Left lung (tissue), 10 donors: ENCODE results near the gene PIF1. TPM values are rescaled to one million over a fixed set of nuclear protein-coding genes. Genes with fewer than 3 reads are reported as not detected.

Source experiments
- ATAC-seq: fragments of 200-7000 bp; cut with Tn5 transposase; one replicate; pipeline ENCODE4 v1.9.1; 2020; ENCODE audit warnings: moderate library complexity
- DNase-seq, 4 donors: peaks; one replicate each; pipeline ENCODE4 v3.0.0-alpha.2; 2013 to 2020
- H3K27ac ChIP-seq, 2 donors: fragments of 200-600 bp; sonication (generic) in 1 of 2; one replicate each; pipeline versions ENCODE4 v1.5.0 to v1.8.0; 2020 to 2021
- H3K27me3 ChIP-seq, 2 donors: fragments of 200-600 bp; sonication (generic) in 1 of 2; one replicate each; pipeline versions ENCODE4 v1.5.0 to v1.8.0; 2020 to 2021
- H3K36me3 ChIP-seq, 2 donors: fragments of 200-600 bp; sonication (generic) in 1 of 2; one replicate each; pipeline versions ENCODE4 v1.5.0 to v1.8.0; 2020 to 2021
- H3K4me1 ChIP-seq, 2 donors: fragments of 200-600 bp; one replicate each; pipeline ENCODE4 v1.8.0; 2021
- H3K4me3 ChIP-seq, 2 donors: fragments of 200-600 bp; sonication (generic) in 1 of 2; one replicate each; pipeline versions ENCODE4 v1.5.0 to v1.8.0; 2020 to 2021; ENCODE audit warnings: mild to moderate bottlenecking in 1 of 2
- H3K9me3 ChIP-seq, 2 donors: fragments of 200-600 bp; sonication (generic) in 1 of 2; one replicate each; pipeline versions ENCODE4 v1.5.0 to v1.8.0; 2020 to 2021
- intact Hi-C, 2 donors: fragments of 100-400 bp; cut with DNase I; formaldehyde crosslinking; loops; one replicate each; pipeline versions ENCODE4 v1.11.2 to v1.14.2; 2022
- polyA plus RNA-seq, 6 donors: library from polyadenylated mRNA; unstranded; fragments of 120-200 nt; gene quantifications; one replicate each; pipeline ENCODE4 v1.2.1, GENCODE V29; 2013; ENCODE audit not compliant: insufficient read length in 6 of 6
- total RNA-seq, 2 donors: library from RNA; stranded (reverse); fragmentation: NEBNext Ultra II Directional; extraction: Animal tissue kit (Norgen Biotek cat#: 25700); gene quantifications; one replicate each; pipeline ENCODE4 v1.2.1, GENCODE V29; 2021
- TF ChIP-seq, protein P1 (sequence below), 2 donors: fragments of 200-600 bp; sonication (generic) in 1 of 2; IDR thresholded peaks; one replicate each; pipeline versions ENCODE4 v1.5.0 to v1.8.0; 2021; ENCODE audit warnings: antibody characterized with exemption in 2 of 2
- donor health status: DM: no; HTN: yes; CAD: no.
- donor health status: DM: no; HTN: no; CAD: no.

Gene PIF1
- total and polyA plus RNA-seq, 8 donors: 1.6 to 17.7 (median 10.8) TPM

DNA sequence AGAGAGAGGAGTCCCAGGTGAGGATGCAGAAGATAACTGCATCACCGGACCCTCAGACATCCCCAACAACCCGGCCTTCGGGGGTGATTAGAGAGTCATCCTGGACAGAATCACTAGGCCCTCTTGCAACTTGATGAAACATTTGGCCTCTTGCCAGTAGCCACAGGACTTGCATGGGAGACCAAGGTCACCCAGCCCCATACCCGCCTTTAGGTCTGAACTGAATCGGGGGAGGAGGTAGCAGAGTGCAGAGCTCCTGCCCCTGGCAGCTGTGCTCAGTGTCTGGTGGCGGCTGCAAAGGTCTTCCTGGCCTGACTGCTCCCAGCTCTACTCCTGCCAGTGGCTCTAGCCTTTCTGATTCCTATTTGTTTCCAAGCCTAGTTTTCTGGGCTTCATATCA, 12.4 kb downstream of the PIF1 start:
- no peaks in the 10 kb centered on the region for H3K36me3 ChIP-seq
- TF ChIP-seq, protein P1, sequence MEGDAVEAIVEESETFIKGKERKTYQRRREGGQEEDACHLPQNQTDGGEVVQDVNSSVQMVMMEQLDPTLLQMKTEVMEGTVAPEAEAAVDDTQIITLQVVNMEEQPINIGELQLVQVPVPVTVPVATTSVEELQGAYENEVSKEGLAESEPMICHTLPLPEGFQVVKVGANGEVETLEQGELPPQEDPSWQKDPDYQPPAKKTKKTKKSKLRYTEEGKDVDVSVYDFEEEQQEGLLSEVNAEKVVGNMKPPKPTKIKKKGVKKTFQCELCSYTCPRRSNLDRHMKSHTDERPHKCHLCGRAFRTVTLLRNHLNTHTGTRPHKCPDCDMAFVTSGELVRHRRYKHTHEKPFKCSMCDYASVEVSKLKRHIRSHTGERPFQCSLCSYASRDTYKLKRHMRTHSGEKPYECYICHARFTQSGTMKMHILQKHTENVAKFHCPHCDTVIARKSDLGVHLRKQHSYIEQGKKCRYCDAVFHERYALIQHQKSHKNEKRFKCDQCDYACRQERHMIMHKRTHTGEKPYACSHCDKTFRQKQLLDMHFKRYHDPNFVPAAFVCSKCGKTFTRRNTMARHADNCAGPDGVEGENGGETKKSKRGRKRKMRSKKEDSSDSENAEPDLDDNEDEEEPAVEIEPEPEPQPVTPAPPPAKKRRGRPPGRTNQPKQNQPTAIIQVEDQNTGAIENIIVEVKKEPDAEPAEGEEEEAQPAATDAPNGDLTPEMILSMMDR (IDR thresholded peaks at IDR 0.05): no peak
- ATAC-seq (no peak), DNase-seq (no peak)
- no peak overlapping the region for H3K4me3 ChIP-seq
- H3K4me1 ChIP-seq: no peaks in the 10 kb centered on the region
- H3K27ac ChIP-seq: no peak overlapping the region
- H3K9me3 ChIP-seq: no peaks in the 10 kb centered on the region
- intact Hi-C loops: no loop called here
- H3K27me3 ChIP-seq: peaks cover 0 to 9% of the 10 kb centered on the region in 2 donors

DNA sequence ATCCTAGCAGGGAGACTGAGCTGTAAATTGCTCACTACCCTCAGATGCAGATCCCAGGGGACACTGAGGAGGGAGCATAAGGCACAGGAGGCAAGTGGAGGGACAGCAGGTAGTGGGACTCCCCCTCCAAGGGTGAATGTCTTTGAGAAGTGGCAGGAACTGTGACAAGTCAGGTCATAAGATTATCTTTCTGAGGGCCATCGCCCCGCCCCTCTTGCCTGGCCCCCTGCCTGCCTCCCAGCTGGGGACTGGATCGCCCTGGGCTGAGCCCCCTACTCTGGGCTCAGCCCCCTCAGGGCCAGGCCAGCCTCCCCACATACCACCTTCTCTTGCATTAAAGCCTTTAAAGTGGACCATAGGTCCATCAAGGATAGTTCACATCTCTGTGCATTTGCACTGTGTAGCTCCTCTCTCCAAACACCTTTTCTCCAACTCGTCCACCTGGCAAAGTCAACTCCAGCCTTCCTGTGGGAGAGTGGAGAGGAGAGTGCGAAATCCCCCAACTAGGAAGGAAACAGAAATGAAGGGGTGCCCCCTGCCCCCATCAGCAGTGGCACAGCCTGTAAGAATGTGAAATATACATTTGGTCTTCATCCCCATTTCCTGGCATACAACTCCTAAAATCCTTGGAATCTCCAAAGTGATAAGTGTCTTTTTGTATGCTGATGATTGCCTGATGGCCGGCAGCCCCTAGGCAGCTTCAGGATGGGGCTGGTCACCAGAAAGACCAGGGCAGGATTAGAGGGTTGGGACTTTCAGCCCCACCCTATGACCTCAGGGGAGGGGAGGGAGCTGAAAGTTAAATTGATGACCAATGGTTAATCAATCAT, 14.7 kb downstream of the PIF1 start:
- Histone ChIP-seq H3K27ac (no peak overlapping the region), H3K36me3 (no peaks in the 10 kb centered on the region), H3K4me3 (no peak overlapping the region), H3K9me3 (no peaks in the 10 kb centered on the region), H3K4me1 (no peaks in the 10 kb centered on the region), H3K27me3 (peaks cover 0 to 9% of the 10 kb centered on the region in 2 donors)
- no peak for DNase-seq
- TF ChIP-seq, protein P1 (IDR thresholded peaks at IDR 0.05): no peak
- intact Hi-C loops: loop anchor here in 1 of 2 donors (2.0 kb wide), 1 partner anchor 80 kb away; no protein-coding TSS in a partner anchor
- ATAC-seq: no peak

GRCh38 chr15:64809649-64810496, 15.6 kb downstream of the PIF1 start:
- no peak overlapping the region for H3K4me3 ChIP-seq
- no peaks in the 10 kb centered on the region for H3K4me1 ChIP-seq
- peak; percentile 61 to 92 (median 80) for DNase-seq
- no peaks in the 10 kb centered on the region for H3K9me3 ChIP-seq
- H3K27me3 ChIP-seq: peaks cover 0 to 9% of the 10 kb centered on the region in 2 donors
- no peaks in the 10 kb centered on the region for H3K36me3 ChIP-seq
- intact Hi-C loops: loop anchor here in 1 of 2 donors (2.0 kb wide), 1 partner anchor 79 kb away; no protein-coding TSS in a partner anchor
- no peak overlapping the region for H3K27ac ChIP-seq
- TF ChIP-seq, protein P1 (IDR thresholded peaks at IDR 0.05): peak; percentile 82 to 92
- ATAC-seq: peak; percentile 95

GRCh38 chr15:64808785-64809453, 16.5 kb downstream of the PIF1 start:
- Histone ChIP-seq H3K36me3 (no peaks in the 10 kb centered on the region), H3K27ac (no peak overlapping the region), H3K4me1 (no peaks in the 10 kb centered on the region), H3K27me3 (peaks cover 0 to 9% of the 10 kb centered on the region in 2 donors), H3K9me3 (no peaks in the 10 kb centered on the region), H3K4me3 (no peak overlapping the region)
- TF ChIP-seq, protein P1 (IDR thresholded peaks at IDR 0.05): no peak
- intact Hi-C loops: no loop called here
- no peak for DNase-seq
- no peak for ATAC-seq
